ENCODE results near the gene HARS1.

DNA sequence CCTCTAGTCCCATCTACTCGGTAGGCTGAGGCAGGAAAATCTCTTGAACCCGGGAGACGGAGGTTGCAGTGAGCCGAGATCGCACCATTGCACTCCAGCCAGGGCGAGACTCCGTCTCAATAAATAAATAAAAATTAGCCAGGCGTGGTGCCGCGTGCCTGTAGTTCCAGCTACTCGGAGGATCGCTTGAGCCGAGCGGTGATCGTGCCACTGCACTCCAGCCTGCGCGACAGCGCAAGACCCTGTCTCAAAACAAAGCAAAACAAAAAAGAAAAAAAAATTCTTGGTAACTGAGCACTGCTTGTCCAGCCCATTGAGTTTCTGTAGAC lies 27.2 kb downstream of the HARS1 start:
- no peak for TF ChIP-seq CTCF (IDR thresholded peaks at IDR 0.05)
- TF ChIP-seq POLR2A (IDR thresholded peaks at IDR 0.05): no peak
